ENCODE data around the gene TRIM17.

TRIM17 gene

DNA sequence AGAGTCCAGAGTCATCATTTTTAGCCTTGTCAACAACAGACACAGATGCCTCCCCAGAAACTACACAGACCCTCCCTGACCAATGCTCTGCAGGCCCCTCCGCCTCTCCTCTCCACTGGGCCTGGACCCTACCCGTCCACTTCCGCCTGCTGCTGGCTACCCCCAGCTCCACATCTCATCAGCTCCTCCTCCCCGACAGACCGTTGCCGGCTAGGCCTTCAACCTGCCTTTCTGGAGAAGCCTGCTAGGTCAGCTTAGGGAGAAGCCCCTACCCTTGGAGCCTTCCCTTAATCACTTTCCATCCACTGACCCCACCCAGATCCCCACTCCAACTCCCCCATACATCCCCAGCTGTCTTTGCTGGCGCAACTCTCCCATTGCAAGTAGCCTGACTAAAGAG lies 1.4 kb downstream of the TRIM17 start:
- no peak for DNase-seq

DNA sequence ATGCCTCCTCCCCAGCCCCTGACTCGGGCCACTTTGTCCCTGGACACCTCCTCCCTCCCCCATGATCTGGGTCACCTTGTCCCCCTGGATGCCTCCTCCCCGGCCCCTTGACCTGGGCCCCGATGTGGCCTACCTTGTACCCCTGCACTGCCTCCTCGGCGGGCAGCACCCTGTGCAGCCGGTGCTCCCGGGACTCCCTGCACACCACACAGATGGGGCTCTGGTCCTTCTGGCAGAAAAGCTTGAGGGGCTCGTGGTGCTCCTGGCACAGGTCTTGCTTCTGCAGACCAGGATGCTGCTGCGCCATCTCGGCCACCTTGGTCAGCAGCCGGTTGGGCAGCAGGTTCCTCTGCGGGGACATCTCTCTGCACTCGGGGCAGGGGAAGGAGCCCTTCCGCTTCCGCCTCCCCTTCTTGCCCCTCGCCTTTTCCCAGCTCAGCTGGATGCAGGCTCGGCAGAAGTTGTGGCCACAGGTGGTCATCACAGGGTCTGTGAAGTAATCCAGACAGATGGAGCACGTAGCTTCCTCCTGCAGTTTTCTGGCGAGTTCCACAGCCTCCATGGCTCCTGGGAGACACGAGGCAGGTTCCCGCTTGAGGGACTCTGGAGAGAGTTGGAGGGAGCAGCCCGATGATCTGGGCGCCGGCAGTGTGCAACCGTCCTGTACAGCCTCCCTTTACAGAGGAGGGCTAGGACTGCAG lies 2.0 kb downstream of the TRIM17 start:
- DNase-seq: no peak

DNA sequence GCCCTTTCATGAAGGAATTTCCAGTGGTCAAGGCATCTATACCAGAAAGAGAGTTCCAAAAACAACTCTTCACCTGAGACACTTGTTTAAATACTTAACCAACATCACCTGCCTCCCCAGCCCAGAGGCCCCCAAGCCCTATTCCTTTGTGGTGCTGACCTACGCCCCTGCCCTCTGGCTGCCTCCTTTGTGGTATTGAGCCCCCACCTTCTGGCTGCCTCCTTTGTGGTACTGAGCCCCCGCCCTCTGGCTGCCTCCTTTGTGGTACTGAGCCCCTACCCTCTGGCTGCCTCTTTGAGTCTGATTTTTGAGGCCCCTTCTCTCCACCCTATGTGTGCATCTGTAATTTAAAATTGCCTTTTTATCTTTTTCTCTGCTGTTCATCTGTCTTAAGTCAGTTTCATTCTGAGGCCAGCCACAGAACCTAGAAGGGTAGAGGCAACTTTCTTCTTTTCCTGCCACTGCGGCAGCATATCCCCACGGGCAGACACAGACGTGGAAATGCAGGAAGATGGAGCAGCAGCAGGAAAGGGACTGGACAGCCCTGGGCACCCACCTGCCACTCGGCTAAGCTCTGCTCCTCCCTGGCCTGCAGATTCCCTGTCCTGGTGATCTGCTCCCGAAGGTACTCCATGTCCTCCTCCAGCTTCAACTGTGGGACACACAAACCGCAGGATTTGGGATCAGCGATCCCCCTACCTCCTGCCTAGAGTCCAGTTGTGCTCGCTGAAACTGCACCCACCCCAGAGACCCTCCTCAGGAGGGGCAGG lies 3.2 kb downstream of the TRIM17 start:
- no peak for DNase-seq

DNA sequence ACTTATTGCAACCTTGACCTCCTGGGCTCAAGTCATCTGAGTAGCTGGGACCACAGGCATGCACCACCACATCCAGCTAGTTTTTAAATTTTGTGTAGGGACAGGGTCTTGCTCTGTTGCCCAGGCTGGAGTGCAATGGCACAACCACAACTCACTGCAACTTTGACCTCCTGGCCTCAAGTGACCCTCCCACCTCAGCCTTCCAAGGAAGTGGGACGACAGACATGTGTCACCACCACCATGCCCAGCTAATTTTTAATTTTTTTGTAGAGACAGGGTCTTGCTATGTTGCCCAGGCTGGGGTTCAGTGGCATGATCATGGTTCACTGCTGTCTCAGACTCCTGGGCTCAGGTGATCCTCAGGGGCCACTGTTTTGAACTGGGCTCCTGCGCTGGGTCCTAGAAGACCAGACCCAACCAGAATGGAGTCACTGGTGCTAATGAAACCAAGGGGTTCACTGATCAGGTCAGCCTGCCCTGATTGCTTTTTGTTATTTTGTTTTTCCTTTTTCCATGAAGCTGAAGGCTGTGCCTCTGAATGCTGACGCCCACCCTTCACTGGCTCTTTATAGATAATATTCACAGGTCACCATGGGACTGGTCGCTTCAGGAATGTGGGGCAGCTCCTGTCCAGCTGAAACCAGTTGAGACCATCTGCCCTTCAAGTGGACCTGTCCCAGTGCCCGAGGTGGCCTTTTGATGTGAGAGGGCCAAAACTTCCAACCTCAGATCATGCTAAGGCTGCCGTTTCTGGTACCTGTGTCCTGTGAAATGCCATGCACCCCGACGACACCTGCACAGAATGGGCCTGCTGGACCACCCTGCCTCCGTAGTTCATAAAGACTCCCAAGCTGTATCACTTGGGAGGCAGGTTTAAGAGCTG lies 4.9 kb downstream of the TRIM17 start:
- no peak for DNase-seq

DNA sequence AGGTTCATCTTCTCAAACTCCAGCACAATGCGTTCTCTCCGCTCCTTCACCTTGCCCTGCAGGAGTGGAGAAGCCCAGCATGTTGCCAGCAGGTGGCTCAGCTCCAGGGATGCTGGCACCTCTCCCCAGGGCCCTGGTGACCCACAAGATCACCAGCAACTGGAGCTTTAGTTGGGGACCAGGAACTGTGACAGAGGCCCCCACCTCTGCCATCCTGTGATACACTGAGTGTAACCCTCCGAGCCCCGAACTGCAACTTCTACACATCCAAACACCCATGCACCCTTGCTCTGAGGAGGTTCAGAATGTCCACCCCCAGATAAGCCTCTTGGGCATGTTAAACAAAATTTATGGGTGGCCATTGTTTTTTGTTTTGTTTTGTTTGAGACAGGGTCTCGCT lies 5.5 kb downstream of the TRIM17 start:
- no peak for DNase-seq

DNA sequence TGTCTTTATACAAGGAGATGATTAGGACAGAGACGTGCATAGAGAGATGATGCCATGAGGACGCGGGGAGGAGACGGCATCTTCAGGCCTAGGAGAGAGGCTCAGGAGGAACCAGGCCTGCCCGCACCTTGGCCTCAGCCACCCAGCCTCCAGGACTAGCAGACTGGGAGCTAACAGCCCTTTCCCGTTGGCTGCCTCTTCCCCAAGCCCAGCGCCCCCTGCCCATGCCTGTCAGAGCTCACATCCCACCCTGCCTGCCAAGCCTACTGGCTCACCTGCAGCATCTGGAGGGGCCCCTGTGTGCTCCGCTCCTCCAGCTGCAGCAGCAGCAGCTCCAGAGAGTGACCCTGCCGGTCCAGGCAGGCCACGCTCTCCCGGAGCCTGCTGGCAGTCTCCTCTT lies 6.0 kb downstream of the TRIM17 start:
- DNase-seq: no peak

DNA sequence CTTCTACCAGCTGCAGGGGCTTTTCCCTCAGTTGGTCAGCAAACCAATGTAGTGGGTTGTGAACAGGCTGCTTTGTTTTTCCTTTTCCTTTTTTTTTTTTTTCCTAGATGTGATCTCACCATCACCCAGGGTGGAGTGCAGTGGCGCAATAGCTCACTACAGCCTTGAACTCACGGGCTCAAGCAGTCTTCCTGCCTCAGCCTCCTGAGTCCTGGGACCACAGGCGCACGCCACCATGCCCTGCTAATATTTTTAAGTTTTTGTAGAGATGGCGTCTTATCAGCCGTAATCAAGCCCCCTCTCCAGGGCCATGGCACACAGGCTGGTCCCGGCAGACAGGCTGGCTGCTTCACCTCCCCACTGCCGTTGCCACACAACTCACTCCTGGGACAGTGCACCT lies 6.6 kb downstream of the TRIM17 start:
- no peak for DNase-seq

DNA sequence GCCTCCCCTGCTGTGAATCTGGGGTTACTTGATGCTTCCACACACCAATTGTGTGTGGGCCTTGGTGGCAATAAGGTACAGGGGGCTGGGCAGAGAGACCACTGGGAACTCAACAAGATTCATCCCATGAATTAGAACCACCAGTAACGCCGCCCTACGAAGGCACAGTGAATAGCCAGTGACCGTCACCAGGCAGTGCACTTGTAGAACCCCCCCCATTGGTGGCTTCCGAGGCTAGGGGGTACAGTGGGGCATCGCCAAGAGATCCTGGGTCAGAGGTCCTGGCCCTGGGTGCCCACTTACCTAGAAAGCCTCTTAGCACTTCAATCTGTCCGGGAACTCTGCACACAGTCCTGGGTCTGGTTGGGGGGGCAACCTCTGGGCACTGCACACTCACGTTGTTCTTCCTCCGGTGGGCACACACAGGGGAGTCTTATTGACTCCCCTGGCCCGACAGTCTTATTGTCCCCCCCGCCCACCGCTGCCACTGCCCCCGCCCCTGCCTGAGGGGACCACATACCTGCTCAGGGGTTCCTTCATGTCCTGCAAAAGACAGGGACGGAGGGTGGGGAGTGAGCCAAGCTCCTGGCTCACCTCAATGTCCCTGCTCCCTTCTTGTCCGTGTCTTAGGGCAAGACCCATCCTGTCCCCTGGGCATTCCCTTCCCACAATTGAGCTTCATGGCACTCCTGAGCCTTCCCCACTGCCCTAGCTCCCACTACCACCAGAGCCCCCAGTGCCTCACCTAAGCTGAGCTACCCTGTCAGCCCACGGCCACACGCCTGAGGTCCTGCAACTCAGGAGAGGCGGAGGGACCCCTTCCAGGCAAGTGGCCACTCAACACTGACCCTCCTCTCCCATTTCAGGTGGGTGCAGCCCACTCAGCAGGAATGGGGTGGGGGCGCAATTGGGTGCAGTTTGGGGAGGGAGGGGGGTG lies 7.5 kb downstream of the TRIM17 start:
- no peak for DNase-seq

DNA sequence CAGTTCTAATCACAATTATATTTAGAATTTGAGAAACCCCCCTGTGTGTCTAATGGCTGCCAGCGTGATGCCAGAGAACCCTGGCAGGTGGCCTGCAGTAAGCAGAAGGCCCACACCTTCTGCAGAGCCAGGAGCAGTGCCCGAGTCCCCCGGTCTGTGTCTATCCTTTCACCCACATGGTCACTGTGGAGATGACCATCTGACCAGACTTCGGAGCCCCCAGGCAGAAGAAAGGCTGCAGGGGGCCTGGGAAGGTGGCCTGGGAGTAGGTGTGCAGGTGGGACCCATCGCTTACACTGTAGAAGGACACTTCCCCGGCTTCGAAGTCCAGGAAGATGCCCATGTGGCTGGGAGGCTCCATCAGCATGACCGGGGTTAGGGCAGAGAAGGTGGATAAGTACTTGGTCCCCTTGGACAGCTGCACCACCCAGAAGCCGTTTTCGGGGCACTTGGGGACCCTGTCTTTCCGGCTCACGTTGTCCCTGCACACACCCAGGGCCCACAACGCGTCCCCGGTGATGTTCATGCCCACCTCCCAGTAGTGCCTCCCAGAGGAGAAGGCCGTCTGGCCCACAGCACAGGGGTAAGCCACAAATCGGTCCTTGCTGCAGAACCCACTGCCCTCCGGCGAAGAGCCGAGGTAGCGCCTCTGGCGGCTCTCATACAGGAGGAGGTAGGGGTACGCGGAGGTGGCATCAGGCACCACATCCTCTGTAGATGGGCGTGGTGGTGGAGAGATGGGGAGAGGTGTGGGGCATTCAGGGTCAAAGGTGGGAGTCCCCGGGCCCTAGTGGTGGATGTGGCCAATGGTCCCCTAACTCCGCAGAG lies 8.4 kb downstream of the TRIM17 start:
- no peak for DNase-seq

DNA sequence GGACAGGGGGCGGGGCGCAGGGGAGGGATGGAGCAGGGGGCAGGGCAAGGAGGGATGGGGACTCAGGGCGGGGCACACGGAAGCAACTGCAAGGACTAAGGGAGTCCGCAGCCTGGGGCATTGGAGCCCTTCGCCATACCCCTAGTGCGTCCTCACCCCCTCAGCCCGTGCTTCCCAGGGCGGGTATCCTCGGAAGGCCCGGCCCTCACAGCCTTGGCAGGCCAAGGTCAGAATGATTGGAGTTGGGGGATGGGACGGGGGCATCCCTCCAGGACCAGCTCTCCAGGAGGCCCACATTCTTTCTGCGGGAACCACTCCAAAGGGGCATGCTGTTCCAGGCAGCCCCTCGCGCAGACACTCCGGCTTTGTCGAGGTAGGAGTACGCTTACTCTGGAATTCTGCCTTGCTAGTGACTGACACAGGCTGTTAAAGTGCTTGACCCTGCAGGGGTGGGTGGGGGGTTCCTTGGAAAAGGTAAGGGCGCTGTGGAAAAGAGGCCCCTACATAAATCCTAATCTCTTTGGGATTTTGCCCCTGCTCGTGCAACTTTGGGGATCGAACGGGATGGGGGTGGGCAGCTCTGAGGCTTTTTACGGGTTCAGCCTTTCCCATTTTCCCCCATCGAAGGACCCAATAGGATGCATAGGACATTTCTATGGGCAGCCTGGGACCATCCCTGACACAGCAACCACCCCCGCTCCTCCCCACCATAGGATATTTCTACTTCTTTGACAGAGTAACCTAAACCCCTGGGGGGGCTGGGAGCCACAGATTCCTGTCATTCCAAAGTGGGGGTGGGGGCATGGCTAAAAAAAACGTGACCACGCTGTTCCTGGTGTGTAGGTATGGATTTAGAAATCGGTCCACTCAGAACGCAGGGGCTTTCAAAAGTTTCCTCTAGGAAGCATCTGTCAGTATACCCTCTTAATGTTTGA lies 9.3 kb downstream of the TRIM17 start:
- no peak for DNase-seq

DNA sequence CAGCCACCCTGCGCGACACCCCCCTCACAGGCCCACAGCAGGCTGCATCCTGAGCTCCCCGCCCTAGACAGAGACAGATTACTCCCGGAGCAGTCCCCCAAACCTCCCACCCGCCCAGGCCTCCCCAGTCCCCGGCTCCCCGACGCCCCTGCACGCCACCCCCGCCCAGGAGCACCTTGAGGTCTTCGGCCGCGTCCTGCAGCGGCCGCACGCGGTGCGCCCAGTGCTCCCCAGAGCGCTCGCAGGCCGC lies 10.8 kb downstream of the TRIM17 start:
- no peak for DNase-seq

DNA sequence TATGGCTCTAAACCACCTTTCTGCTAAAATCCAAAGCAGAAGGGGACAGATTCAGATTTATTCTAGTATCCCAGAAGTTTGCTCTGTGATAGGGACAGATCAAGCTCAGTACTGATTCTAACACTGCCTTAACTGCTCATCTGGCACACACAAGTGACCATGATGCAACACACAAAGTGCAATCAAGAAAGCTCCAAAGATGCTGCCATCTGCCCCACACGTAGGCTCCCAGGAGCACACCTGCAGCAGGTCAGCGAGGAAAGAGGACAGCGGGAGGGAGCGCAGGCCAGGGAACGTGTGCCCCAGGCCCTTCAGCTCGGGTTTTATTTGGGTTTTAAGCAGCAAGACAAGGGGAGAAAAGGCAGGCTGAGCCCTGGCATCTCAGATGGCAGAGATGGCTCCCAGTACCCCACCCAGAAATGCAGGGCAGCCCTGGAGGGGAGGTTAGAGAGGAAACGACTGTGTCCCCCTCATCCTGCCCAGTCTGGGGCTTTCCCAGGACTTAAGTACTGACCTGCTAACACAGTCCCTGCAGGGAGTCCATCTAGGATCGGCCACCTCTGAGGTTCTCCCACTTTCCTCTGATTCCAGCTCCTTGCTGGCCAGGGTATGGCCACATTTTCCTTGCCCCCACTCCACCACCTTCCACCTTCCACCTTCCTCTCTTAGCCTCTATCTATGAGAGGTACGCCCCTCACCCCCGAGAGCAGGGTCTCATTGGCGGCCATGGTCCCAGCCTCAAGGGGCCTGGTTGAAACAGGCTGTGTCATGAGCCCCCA lies 11.3 kb downstream of the TRIM17 start:
- no peak for DNase-seq

DNA sequence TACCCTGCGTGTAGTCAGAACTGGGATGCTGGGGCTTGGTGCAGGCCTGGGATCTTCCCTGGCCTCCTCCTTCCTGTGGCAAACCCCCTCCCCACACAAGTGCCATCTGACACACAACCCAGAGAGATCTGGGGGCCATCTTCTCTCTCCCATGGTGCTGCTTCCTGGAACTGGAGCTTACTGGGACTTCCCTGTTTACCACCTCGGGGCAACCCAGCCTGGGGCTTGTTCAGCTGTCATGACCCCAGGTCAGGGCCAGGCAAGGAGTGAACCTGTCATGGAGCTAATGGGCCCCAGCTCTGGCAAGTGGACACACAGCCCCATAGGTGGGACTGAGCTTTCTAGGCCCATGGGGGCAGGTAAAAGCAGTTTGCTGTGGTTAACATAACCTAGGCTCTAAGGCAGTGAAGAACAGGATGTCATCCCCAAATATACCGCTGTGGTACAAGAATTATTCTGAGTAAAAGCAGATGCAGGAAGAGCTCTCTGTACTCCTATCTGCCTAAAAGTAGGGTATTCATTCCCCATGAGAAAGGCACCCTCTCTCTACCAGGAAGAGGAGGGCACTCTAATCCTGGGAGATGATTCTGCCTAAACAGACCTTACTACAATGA lies 12.4 kb downstream of the TRIM17 start:
- DNase-seq: no peak

DNA sequence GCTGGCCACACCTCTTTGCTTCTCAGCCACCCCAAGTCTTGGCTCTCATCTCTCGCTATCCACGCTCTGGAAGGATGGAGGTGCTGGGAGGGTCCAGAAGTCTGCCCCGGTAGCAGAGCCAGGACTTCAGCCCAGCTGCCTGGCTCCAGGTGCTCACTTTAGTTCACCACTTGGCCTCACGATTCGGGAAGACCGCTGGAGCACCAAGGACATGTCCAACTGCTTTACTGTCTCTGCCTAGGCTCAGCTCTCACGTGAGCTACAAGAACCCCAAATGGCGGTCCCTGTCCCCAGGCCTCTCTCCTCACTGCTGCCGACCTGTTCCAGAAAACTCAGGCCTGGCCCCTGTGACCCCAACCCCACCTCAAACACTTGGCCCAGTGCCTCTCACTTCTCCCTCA lies 13.4 kb downstream of the TRIM17 start:
- DNase-seq: no peak

DNA sequence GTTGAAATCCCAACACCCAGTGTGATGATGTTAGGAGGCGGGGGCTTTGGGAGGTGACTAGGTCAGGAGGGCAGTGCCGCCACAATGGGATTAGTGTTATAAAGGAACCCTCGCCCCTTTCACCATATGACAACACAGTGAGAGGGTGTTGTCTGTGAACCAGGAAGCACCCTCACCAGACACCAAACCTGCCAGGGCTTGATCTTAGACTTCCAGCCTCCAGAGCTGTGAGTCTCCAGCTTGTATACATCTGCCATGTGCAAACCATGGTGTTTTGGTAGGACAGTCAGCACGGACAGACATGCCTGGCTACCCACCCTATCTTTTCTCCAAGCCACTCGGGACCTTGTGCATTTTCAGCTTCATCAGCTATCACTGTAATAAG lies 14.0 kb downstream of the TRIM17 start:
- DNase-seq: no peak

DNA sequence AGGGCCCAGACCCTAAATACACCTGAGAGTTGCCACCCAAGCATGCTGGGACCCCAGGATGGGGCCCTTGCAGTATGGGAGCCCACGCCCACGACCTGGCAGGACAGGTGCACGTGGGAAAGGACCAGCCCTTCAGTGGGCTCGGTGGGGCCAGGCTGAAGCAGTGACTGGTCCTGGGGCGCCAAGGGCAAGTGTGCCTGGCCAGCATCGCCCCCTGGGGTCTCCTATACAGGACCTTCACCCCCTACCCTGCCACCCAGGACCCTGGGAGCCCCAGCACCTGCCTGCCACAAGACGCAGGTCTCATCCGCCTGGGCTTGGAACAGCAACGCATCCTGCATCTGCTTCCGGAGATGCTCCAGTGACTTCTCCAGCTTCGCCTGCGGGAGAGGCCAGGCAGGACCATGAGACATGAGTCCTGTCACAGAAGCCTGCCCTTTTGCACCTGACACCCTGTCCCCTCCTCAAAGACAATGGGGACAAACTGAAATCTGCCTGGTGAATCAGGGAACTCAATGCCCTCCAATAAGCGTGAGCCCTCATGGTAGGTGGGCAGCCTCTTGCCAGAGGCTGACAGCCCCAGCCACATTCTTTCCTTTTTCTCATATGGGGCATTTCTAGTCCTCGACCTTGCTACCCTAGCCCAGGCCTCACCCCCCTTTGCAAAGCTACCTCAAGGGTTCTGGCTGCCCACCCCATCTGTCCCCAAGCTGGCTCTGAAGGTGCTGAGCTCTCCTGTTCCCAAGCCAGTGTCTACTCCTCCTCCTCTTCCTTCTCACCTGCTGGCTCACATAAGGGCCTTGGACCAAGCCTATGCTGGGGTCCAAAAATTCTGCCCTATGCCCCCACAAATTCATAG lies 14.7 kb downstream of the TRIM17 start:
- no peak for DNase-seq

DNA sequence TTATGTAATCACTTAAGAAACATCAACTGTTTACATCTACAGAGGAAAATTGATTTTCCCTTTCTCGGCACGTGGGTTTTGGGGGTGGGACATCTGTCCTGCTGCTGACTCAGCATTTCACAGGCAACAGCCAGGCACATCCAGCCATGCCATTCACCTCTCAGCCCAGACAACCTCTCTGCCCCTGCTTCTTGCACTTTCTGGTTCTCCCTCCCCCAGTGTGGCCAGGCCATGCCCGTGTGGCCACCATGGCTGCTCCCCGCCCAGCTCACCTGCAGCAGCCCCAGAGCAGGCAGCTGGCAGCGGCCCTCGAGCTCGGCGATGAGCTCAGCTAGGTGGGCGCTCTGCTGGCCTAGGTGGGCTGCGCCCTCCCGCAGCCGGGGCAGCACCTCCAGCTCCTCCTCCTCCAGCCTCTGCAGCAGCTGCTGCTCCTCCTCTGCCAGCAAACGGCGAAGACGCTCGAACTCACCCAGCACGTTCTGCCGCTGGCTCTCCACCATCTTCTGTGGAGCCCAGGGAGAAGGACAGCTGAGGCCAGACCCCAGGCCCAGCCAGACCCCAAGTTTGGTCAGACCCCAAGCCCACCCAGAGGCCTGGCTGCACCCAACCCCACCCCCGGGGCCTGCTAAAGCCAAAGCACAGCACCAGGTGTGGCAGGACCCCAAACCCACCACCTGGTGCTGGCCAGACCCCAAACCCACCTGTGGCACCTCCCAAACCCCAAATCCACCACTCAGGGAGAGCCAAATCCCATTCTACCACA lies 15.8 kb downstream of the TRIM17 start:
- no peak for DNase-seq

DNA sequence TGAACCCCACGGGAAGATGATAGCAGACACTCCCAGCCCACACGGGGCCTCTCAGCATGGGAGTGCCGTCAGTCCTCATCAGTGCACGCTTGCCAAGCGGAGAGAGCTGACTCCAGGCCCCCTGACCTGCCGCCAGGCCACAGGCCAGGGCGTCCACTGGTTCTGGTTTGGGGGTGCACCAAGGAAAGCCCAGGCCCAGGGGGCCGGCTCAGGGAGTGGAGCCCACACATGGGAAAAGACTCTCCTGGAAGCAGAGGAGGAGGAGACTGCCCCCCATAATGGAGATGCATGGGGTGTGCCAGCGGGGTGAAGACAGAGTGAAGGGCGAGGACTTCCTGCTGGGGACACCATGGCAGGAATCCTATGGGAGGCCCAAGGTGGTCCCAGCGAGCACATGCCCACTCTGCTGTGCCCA lies 16.4 kb downstream of the TRIM17 start:
- no peak for DNase-seq
